NB4 (cell line): Measurements from ENCODE around the gene TNPO2.

Experiments used
- MYC ChIP-seq: IDR thresholded peaks from 2 replicates; pipeline ENCODE4 v1.6.1; 2011; ENCODE audit warnings: low read depth, low read length
- POLR2A ChIP-seq: IDR thresholded peaks from 2 replicates; pipeline ENCODE4 v1.6.1; 2011; ENCODE audit warnings: mild to moderate bottlenecking; ENCODE audit not compliant: insufficient read length; ENCODE audit errors: extremely low read depth
- TF ChIP-seq, protein P1 (sequence below): IDR thresholded peaks from one replicate; pipeline ENCODE4 v1.5.1; 2012; ENCODE audit warnings: low read depth, low read length

DNA sequence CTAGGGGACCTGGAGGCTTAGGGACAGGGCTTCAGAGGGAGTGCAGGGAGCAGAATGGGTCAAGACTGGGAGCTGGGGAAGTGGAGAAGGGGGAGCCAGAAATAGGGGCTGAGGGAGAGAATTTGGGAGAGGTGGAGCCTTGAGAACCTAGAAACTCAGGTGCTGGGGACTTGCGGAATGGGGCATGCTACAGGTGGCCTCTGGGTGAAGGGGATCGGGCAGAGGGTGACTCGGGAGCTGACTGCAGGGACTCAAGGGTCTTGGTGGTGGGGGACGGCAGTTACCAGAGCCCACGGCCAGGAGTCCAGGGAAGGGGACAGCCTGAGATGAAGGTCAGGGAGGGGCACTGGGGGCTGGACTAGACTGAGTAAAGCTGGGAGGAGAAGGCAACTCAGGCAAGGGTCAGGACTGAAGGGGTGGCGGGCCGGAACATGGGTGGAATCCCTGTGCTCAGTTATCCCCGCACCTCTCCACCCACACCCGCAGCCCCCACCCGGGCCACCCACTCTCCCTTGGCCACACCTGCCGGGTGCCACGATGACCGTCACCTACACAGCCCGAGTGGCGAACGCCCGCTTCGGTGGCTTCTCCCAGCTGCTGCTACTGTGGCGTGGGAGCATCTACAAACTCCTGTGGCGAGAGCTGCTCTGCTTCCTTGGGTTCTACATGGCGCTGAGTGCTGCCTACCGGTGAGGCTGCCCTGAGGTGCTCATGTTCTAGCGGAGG, 28.5 kb upstream of the TNPO2 start:
- TF ChIP-seq POLR2A (no peak), MYC (no peak)
- TF ChIP-seq, protein P1, sequence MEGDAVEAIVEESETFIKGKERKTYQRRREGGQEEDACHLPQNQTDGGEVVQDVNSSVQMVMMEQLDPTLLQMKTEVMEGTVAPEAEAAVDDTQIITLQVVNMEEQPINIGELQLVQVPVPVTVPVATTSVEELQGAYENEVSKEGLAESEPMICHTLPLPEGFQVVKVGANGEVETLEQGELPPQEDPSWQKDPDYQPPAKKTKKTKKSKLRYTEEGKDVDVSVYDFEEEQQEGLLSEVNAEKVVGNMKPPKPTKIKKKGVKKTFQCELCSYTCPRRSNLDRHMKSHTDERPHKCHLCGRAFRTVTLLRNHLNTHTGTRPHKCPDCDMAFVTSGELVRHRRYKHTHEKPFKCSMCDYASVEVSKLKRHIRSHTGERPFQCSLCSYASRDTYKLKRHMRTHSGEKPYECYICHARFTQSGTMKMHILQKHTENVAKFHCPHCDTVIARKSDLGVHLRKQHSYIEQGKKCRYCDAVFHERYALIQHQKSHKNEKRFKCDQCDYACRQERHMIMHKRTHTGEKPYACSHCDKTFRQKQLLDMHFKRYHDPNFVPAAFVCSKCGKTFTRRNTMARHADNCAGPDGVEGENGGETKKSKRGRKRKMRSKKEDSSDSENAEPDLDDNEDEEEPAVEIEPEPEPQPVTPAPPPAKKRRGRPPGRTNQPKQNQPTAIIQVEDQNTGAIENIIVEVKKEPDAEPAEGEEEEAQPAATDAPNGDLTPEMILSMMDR: no peak
